ENCODE results near the gene EPC2.

- no peak for TF ChIP-seq CTCF (IDR thresholded peaks at IDR 0.05)
- TF ChIP-seq POLR2A (IDR thresholded peaks at IDR 0.05), result no peak
Measured at GRCh38 chr2:148796735-148797512, 152.4 kb downstream of the EPC2 start.
